A549 (cell line): ENCODE results near the gene RPN2. TPM values are rescaled to one million over a fixed set of nuclear protein-coding genes. Genes with fewer than 3 reads are reported as not detected.

Experiments
- ATAC-seq, 2 experiments: fragments of 200-7000 bp in 1 of 2; fragments of >200 bp in 1 of 2; cut with Nextera tagmentation in 1 of 2; cut with Tn5 transposase in 1 of 2; 3 replicates each; pipeline versions ENCODE4 v1.8.0 to v1.9.1; 2018 to 2020; ENCODE audit warnings: mild to moderate bottlenecking in 1 of 2, moderate library complexity in 1 of 2
- CTCF ChIA-PET: fragments of 300-600 bp; sonication (Branson Sonifier 250); formaldehyde crosslinking; extraction: SDS; loops from one replicate; lab custom pipeline; 2021; ENCODE audit warnings: antibody characterized with exemption, inconsistent platforms; lab: Yijun Ruan, JAX
- POLR2A ChIA-PET: fragments of 350-600 bp; formaldehyde crosslinking; extraction: SDS; loops from one replicate; lab custom pipeline; 2021; ENCODE audit warnings: antibody characterized with exemption, inconsistent platforms; lab: Yijun Ruan, JAX
- DNase-seq, 2 experiments: peaks; one replicate each; pipeline versions ENCODE4 v3.0.0 to v3.0.0-alpha.2; 2011 to 2016; ENCODE audit warnings: low read depth in 1 of 2, low spot score in 1 of 2
- FAIRE-seq: peaks from 2 replicates; lab custom pipeline; 2011; peaks lifted over from hg19 to GRCh38; lab: Jason Lieb, UNC
- H3K27ac ChIP-seq, 2 experiments: fragments of >200 bp; sonication (Bioruptor Twin); formaldehyde crosslinking; 3 replicates each; pipeline ENCODE4 v1.5.1; 2016 to 2017
- H3K4me1 ChIP-seq: fragments of >200 bp; sonication (Bioruptor Twin); formaldehyde crosslinking; 3 replicates; pipeline ENCODE4 v1.6.1; 2016
- H3K4me2 ChIP-seq: fragments of >200 bp; sonication (Bioruptor Twin); formaldehyde crosslinking; 3 replicates; pipeline ENCODE4 v1.6.1; 2016
- H3K4me3 ChIP-seq: fragments of >200 bp; sonication (Bioruptor Twin); formaldehyde crosslinking; 3 replicates; pipeline ENCODE4 v1.5.1; 2016
- H3K9me3 ChIP-seq: fragments of >200 bp; sonication (Bioruptor Twin); formaldehyde crosslinking; 3 replicates; pipeline ENCODE4 v1.6.1; 2016
- BCL3 ChIP-seq: fragments of >200 bp; sonication (Bioruptor Twin); formaldehyde crosslinking; IDR thresholded peaks from 3 replicates; pipeline ENCODE4 v1.6.1; 2016
- CEBPB ChIP-seq, 2 experiments: fragments of >200 bp in 1 of 2; sonication (Bioruptor Twin) in 1 of 2; formaldehyde crosslinking in 1 of 2; IDR thresholded peaks; 2 replicates each; pipeline ENCODE4 v1.6.1; 2012 to 2016
- ESRRA ChIP-seq: fragments of 150-350 bp; IDR thresholded peaks from 2 replicates; pipeline ENCODE4 v1.6.1; 2014; ENCODE audit warnings: mild to moderate bottlenecking, low read length, borderline replicate concordance
- FOXS1 ChIP-seq: fragments of 250-450 bp; sonication (Bioruptor Pico); IDR thresholded peaks from 2 replicates; pipeline ENCODE4 v1.5.0; 2020; ENCODE audit warnings: mild to moderate bottlenecking, moderate library complexity
- HES2 ChIP-seq: fragments of >200 bp; sonication (Bioruptor Twin); formaldehyde crosslinking; IDR thresholded peaks from 2 replicates; pipeline ENCODE4 v1.6.1; 2016
- HEYL ChIP-seq: fragments of 250-450 bp; sonication (Bioruptor Pico); IDR thresholded peaks from 2 replicates; pipeline ENCODE4 v1.8.0; 2021; ENCODE audit warnings: mild to moderate bottlenecking, moderate library complexity
- HOXA7 ChIP-seq: fragments of 250-450 bp; sonication (Bioruptor Pico); IDR thresholded peaks from 2 replicates; pipeline ENCODE4 v1.5.0; 2020; ENCODE audit warnings: mild to moderate bottlenecking, moderate library complexity
- HOXB5 ChIP-seq: fragments of 250-450 bp; sonication (Bioruptor Pico); IDR thresholded peaks from 2 replicates; pipeline ENCODE4 v1.5.0; 2020; ENCODE audit warnings: mild to moderate bottlenecking, moderate library complexity
- JUN ChIP-seq, 2 experiments: fragments of >200 bp; sonication (Bioruptor Twin); formaldehyde crosslinking; IDR thresholded peaks; 2 replicates in 1 of 2; 3 replicates in 1 of 2; pipeline ENCODE4 v1.6.1; 2016 to 2017
- KDM1A ChIP-seq: fragments of 200-600 bp; sonication (generic); IDR thresholded peaks from 2 replicates; pipeline ENCODE4 v1.6.1; 2016; ENCODE audit warnings: low read depth, mild to moderate bottlenecking
- MAX ChIP-seq: IDR thresholded peaks from 2 replicates; pipeline ENCODE4 v1.6.1; 2012
- MYC ChIP-seq: IDR thresholded peaks from 2 replicates; pipeline ENCODE4 v1.6.1; 2012; ENCODE audit warnings: mild to moderate bottlenecking, inconsistent platforms, low read length, improper control_type of control experiment, borderline replicate concordance
- NPAS2 ChIP-seq: fragments of 250-450 bp; sonication (Bioruptor Pico); IDR thresholded peaks from 2 replicates; pipeline ENCODE4 v1.8.0; 2022; ENCODE audit warnings: mild to moderate bottlenecking, moderate library complexity, borderline replicate concordance
- NR3C1 ChIP-seq: fragments of >200 bp; sonication (Bioruptor Twin); formaldehyde crosslinking; IDR thresholded peaks from 3 replicates; pipeline ENCODE4 v1.6.1; 2017
- PBX3 ChIP-seq: IDR thresholded peaks from 2 replicates; pipeline ENCODE4 v1.6.1; 2012
- POLR2AphosphoS2 ChIP-seq: conservative IDR thresholded peaks from 2 replicates; pipeline ENCODE4 v1.6.1; 2012; ENCODE audit warnings: low read length, improper control_type of control experiment, inconsistent platforms
- RAD21 ChIP-seq, 2 experiments: fragments of >200 bp in 1 of 2; sonication (Bioruptor Twin) in 1 of 2; formaldehyde crosslinking in 1 of 2; IDR thresholded peaks in 1 of 2; conservative IDR thresholded peaks in 1 of 2; 2 replicates in 1 of 2; 3 replicates in 1 of 2; pipeline ENCODE4 v1.6.1; 2012 to 2018; ENCODE audit warnings: inconsistent platforms in 1 of 2
- RCOR1 ChIP-seq: fragments of 150-350 bp; IDR thresholded peaks from 2 replicates; pipeline ENCODE4 v1.6.1; 2014; ENCODE audit warnings: antibody characterized with exemption, low read length, low read depth
- SMC3 ChIP-seq: fragments of >200 bp; sonication (Bioruptor Twin); formaldehyde crosslinking; IDR thresholded peaks from 3 replicates; pipeline ENCODE4 v1.6.1; 2018; ENCODE audit warnings: inconsistent platforms
- TFCP2L1 ChIP-seq: fragments of 250-450 bp; sonication (Bioruptor Pico); IDR thresholded peaks from 2 replicates; pipeline ENCODE4 v1.5.0; 2021; ENCODE audit warnings: mild to moderate bottlenecking
- TP53 ChIP-seq: fragments of 250-450 bp; sonication (Bioruptor Pico); IDR thresholded peaks from 2 replicates; pipeline ENCODE4 v1.5.0; 2021; ENCODE audit warnings: mild to moderate bottlenecking, moderate library complexity
- USF2 ChIP-seq: fragments of 450-650 bp; IDR thresholded peaks from 2 replicates; pipeline ENCODE4 v1.6.1; 2014; ENCODE audit warnings: antibody characterized with exemption
- whole genome bisulfite sequencing: methylation state at CpG from one replicate; pipeline ENCODE4 v1.1.6; 2017; ENCODE audit errors: missing lambda C conversion rate; 5-methylcytosine and 5-hydroxymethylcytosine counted together
- polyA plus RNA-seq, 4 experiments: library from polyadenylated mRNA; depleted of rRNA in 3 of 4; stranded (reverse); fragments of >200 nt; fragmentation: RNase III in 1 of 4; extraction: RNeasy Plus Mini Kit Qiagen cat#74134 plus additional on column Dnase treatment in 1 of 4; gene quantifications; 2 replicates in 3 of 4; 3 replicates in 1 of 4; pipeline ENCODE4 v1.2.3, GENCODE V29; 2011 to 2017

RPN2 gene
- polyA plus RNA-seq, 2 of the 4 experiments (the other 2 are of a cell fraction) = 282 to 391 TPM

GRCh38 chr20:37231947-37232630 is 53.0 kb downstream of the RPN2 start:
- 96% methylated on average over 13 of the region's 13 CpGs for WGBS
- no peak overlapping the region for H3K4me3 ChIP-seq
- DNase-seq (no peak), FAIRE-seq (no peak), ATAC-seq (no peak)
- no peak overlapping the region for H3K4me2 ChIP-seq
- H3K9me3 ChIP-seq = no peaks in the 10 kb centered on the region
- POLR2A ChIA-PET = no interaction called here
- H3K27ac ChIP-seq = no peak overlapping the region
- CTCF ChIA-PET = interaction anchor here (0.9 to 1.8 kb wide), 6 partner anchors 9 to 113 kb away, joined by 3 to 5 read pairs (median 4); no protein-coding TSS in a partner anchor
- H3K4me1 ChIP-seq = no peaks in the 10 kb centered on the region
- TF ChIP-seq CEBPB (IDR thresholded peaks at IDR 0.05) (no peak), USF2 (no peak), HOXB5 (CRISPR knock-in tag) (no peak), POLR2AphosphoS2 (no peak), MYC (no peak), ESRRA (no peak), RAD21 (conservative IDR thresholded peaks at IDR 0.05 in 1 of 2, IDR thresholded peaks at IDR 0.05 in 1 of 2) (no peak), MAX (no peak), PBX3 (no peak), BCL3 (no peak), TFCP2L1 (CRISPR knock-in tag) (no peak)

- no peak for ATAC-seq
- no peak overlapping the region for H3K4me2 ChIP-seq
- no peaks in the 10 kb centered on the region for H3K4me1 ChIP-seq
- FAIRE-seq = no peak
- POLR2A ChIA-PET = no interaction called here
- CTCF ChIA-PET = interaction anchor here (1.8 kb wide), 1 partner anchor 36 kb away, joined by 5 read pairs; no protein-coding TSS in a partner anchor
- TF ChIP-seq MYC = no peak
- TF ChIP-seq HEYL (CRISPR knock-in tag) = no peak
- no peak for TF ChIP-seq JUN (IDR thresholded peaks at IDR 0.05)
- TF ChIP-seq NPAS2 (CRISPR knock-in tag) = no peak
- TF ChIP-seq ESRRA = no peak
- TF ChIP-seq RCOR1 = no peak
- TF ChIP-seq KDM1A = no peak
- no peak for TF ChIP-seq NR3C1
- no peak for TF ChIP-seq FOXS1 (CRISPR knock-in tag)
- no peak for TF ChIP-seq SMC3
- TF ChIP-seq HOXA7 = no peak
- TF ChIP-seq USF2 = no peak
- no peak for TF ChIP-seq TP53 (CRISPR knock-in tag)
- no peak for TF ChIP-seq HES2
- no peak overlapping the region for H3K4me3 ChIP-seq
- no peak overlapping the region for H3K27ac ChIP-seq
- 91% methylated on average over 10 of the region's 10 CpGs for WGBS
- DNase-seq = no peak
- no peaks in the 10 kb centered on the region for H3K9me3 ChIP-seq
Measured at GRCh38 chr20:37233548-37234253, 54.6 kb downstream of the RPN2 start.
